K562 (cell line): ENCODE results near the gene GRIN2A. TPM values are rescaled to one million over a fixed set of nuclear protein-coding genes. Genes with fewer than 3 reads are reported as not detected.

Source experiments
- ATAC-seq: fragments of 200-7000 bp; cut with Tn5 transposase; 3 replicates; pipeline ENCODE4 v1.9.1; 2020; ENCODE audit warnings: moderate library complexity
- BruUV-seq: library from RNA; stranded (reverse); fragments of 400-500 nt; replicated peaks from 2 replicates; lab custom pipeline; 2021; lab: Mats Ljungman, UMichigan
- CTCF ChIA-PET: fragments of 300-600 bp; formaldehyde crosslinking; extraction: SDS; loops from one replicate; lab custom pipeline; 2021; ENCODE audit warnings: low intra/inter-chr PET ratio; lab: Yijun Ruan, JAX
- POLR2A ChIA-PET: fragments of 300-600, 350-650 bp; sonication (Branson Sonifier 250); formaldehyde crosslinking; extraction: SDS; loops from one replicate; lab custom pipeline; 2021; ENCODE audit warnings: antibody characterized with exemption, inconsistent platforms; lab: Yijun Ruan, JAX
- DNase-seq, 4 experiments: peaks; one replicate each; pipeline versions ENCODE4 v3.0.0 to v3.0.0-alpha.2; 2011 to 2018; ENCODE audit warnings: low spot score in 3 of 4, mixed read lengths in 3 of 4; ENCODE audit errors: extremely low read depth in 1 of 4
- FAIRE-seq: peaks from 2 replicates; lab custom pipeline; 2011; peaks lifted over from hg19 to GRCh38; lab: Jason Lieb, UNC
- H2AFZ ChIP-seq: 2 replicates; pipeline ENCODE4 v1.6.0; 2011; ENCODE audit warnings: low read depth, low read length, control low read depth, inconsistent platforms
- H3K27ac ChIP-seq: fragments of 200-600 bp; 3 replicates; pipeline ENCODE4 v1.8.0; 2011; ENCODE audit warnings: low read depth, mild to moderate bottlenecking, control low read depth, inconsistent platforms, low read length, moderate library complexity, mixed read lengths; ENCODE audit errors: extremely low read depth
- H3K27me3 ChIP-seq, 2 experiments: fragments of 300-600 bp in 1 of 2; 2 replicates in 1 of 2; 3 replicates in 1 of 2; pipeline versions ENCODE4 v1.6.0 to v1.8.0; 2011; ENCODE audit warnings: inconsistent platforms in 2 of 2, low read length in 2 of 2, mild to moderate bottlenecking in 1 of 2, mixed read lengths in 1 of 2, moderate library complexity in 1 of 2; ENCODE audit not compliant: control insufficient read depth in 2 of 2, insufficient read depth in 2 of 2
- H3K36me3 ChIP-seq: fragments of 300-600 bp; 3 replicates; pipeline ENCODE4 v1.8.0; 2011; ENCODE audit warnings: mild to moderate bottlenecking, low read length, inconsistent platforms; ENCODE audit not compliant: control insufficient read depth, insufficient read depth
- H3K4me1 ChIP-seq, 2 experiments: fragments of 200-600 bp in 1 of 2; replicated peaks in 1 of 2; 2 replicates in 1 of 2; 3 replicates in 1 of 2; pipeline versions ENCODE4 v1.5.1 to v1.8.0; 2011; ENCODE audit warnings: inconsistent platforms in 2 of 2, low read length in 2 of 2, mild to moderate bottlenecking in 1 of 2, mixed read lengths in 1 of 2, moderate library complexity in 1 of 2; ENCODE audit not compliant: control insufficient read depth in 2 of 2, insufficient read depth in 2 of 2
- H3K4me2 ChIP-seq: 2 replicates; pipeline ENCODE4 v1.6.1; 2011; ENCODE audit warnings: low read length, control low read depth, inconsistent platforms, mixed read lengths; ENCODE audit not compliant: insufficient read depth
- H3K4me3 ChIP-seq: fragments of 200-600 bp; sonication (generic), shearing (Covaris generic); 2 replicates; pipeline ENCODE4 v1.5.1; 2016; ENCODE audit warnings: control low read depth, inconsistent platforms
- H3K79me2 ChIP-seq: fragments of 200-600 bp; 3 replicates; pipeline ENCODE4 v1.8.0; 2011; ENCODE audit warnings: low read length, inconsistent platforms; ENCODE audit not compliant: control insufficient read depth, insufficient read depth
- H3K9ac ChIP-seq, 2 experiments: 2 replicates each; pipeline versions ENCODE4 v1.6.0 to v1.6.1; 2011; ENCODE audit warnings: low read depth in 2 of 2, low read length in 2 of 2, control low read depth in 1 of 2, inconsistent platforms in 1 of 2, mild to moderate bottlenecking in 1 of 2, mixed read lengths in 1 of 2; ENCODE audit not compliant: insufficient read depth in 1 of 2
- H3K9me1 ChIP-seq: one replicate; pipeline ENCODE4 v1.6.0; 2011; ENCODE audit warnings: inconsistent platforms, mild to moderate bottlenecking, low read length, moderate library complexity; ENCODE audit not compliant: control insufficient read depth, insufficient read depth
- H3K9me3 ChIP-seq: replicated peaks from 2 replicates; pipeline ENCODE4 v1.5.1; 2011; ENCODE audit warnings: low read depth, low read length, inconsistent platforms; ENCODE audit not compliant: control insufficient read depth, insufficient read depth
- H4K20me1 ChIP-seq: replicated peaks from 2 replicates; pipeline ENCODE4 v1.6.1; 2011; ENCODE audit warnings: low read length, inconsistent platforms, mixed read lengths; ENCODE audit not compliant: control insufficient read depth, insufficient read depth
- ARHGAP35 ChIP-seq: fragments of 450-650 bp; IDR thresholded peaks from 2 replicates; pipeline ENCODE4 v1.6.1; 2018; ENCODE audit not compliant: partially characterized antibody
- EP400 ChIP-seq: fragments of 450-650 bp; IDR thresholded peaks from 2 replicates; pipeline ENCODE4 v1.6.1; 2017; ENCODE audit warnings: antibody characterized with exemption, mild to moderate bottlenecking, moderate library complexity
- KLF10 ChIP-seq: fragments of 250-450 bp; sonication (Bioruptor Pico); IDR thresholded peaks from 2 replicates; pipeline ENCODE4 v1.6.1; 2021; ENCODE audit warnings: matching md5 sums
- KLF6 ChIP-seq: fragments of 250-450 bp; sonication (Bioruptor Pico); IDR thresholded peaks from 2 replicates; pipeline ENCODE4 v1.4.0; 2020; ENCODE audit warnings: mild to moderate bottlenecking, moderate library complexity, borderline replicate concordance
- MAZ ChIP-seq, 2 experiments: fragments of 450-650 bp in 1 of 2; sonication (generic) in 1 of 2; formaldehyde crosslinking; IDR thresholded peaks in 1 of 2; conservative IDR thresholded peaks in 1 of 2; 2 replicates each; pipeline versions ENCODE4 v1.4.0 to v1.5.0; 2020; ENCODE audit warnings: mild to moderate bottlenecking in 1 of 2, missing genetic modification reagents in 1 of 2
- MED1 ChIP-seq: sonication (generic); formaldehyde crosslinking; IDR thresholded peaks from 2 replicates; pipeline ENCODE4 v1.8.1; 2023; ENCODE audit warnings: missing genetic modification reagents, borderline replicate concordance
- YBX1 ChIP-seq: fragments of 450-650 bp; IDR thresholded peaks from 2 replicates; pipeline ENCODE4 v1.7.1; 2016; ENCODE audit warnings: mild to moderate bottlenecking
- ZNF561 ChIP-seq: fragments of 450-650 bp; formaldehyde crosslinking; conservative IDR thresholded peaks from 2 replicates; pipeline ENCODE4 v1.4.0; 2020; ENCODE audit warnings: mild to moderate bottlenecking, moderate library complexity
- ZNF77 ChIP-seq: fragments of 250-450 bp; sonication (Bioruptor Pico); IDR thresholded peaks from 2 replicates; pipeline ENCODE4 v1.5.0; 2020
- WGBS: fragments of 100-300 bp; shearing (Covaris generic); methylation state at CpG from one replicate; pipeline ENCODE4 v1.1.6; 2016; ENCODE audit warnings: low coverage, mixed read lengths; ENCODE audit not compliant: insufficient coverage; ENCODE audit errors: missing lambda C conversion rate; 5-methylcytosine and 5-hydroxymethylcytosine counted together
- in situ Hi-C: fragments of 300-500 bp; cut with MboI; formaldehyde crosslinking; loops from 4 replicates; pipeline ENCODE4 v1.15.0; 2018; ENCODE audit warnings: inconsistent platforms, mixed read lengths
- intact Hi-C: fragments of 100-400 bp; cut with micrococcal nuclease; formaldehyde crosslinking; loops from 2 replicates; pipeline ENCODE4 v1.14.2; 2022
- polyA plus RNA-seq, 8 experiments: library from polyadenylated mRNA; depleted of rRNA in 4 of 8; stranded (reverse) in 5 of 8; unstranded in 3 of 8; fragments of >200 nt; fragmentation: Nextera tagmentation in 2 of 8; fragmentation: Illumina TruSeq in 1 of 8; extraction: Ambion mirVana in 2 of 8; extraction: Trizol in 1 of 8; gene quantifications; 2 replicates each; pipeline versions ENCODE4 v1.2.1 to v1.2.3, GENCODE V29; 2011 to 2014; ENCODE audit warnings: inconsistent platforms in 1 of 8, missing spikeins in 1 of 8
- total RNA-seq, 7 experiments: library from RNA; depleted of rRNA in 6 of 7; stranded (reverse); fragments of >200 nt in 6 of 7; fragmentation: Illumina TruSeq in 2 of 7; extraction: Trizol in 2 of 7; gene quantifications; 2 replicates each; pipeline versions ENCODE4 v1.2.1 to v1.2.3, GENCODE V29; 2011 to 2021; ENCODE audit warnings: low replicate concordance in 1 of 7
- TF ChIP-seq, protein P1 (sequence below): fragments of 450-650 bp; IDR thresholded peaks from 2 replicates; pipeline ENCODE4 v1.6.1; 2018; ENCODE audit warnings: mild to moderate bottlenecking, low read depth; ENCODE audit not compliant: partially characterized antibody
- TF ChIP-seq, protein P2 (sequence below), 2 experiments: fragments of 450-650 bp in 1 of 2; sonication (generic) in 1 of 2; formaldehyde crosslinking; conservative IDR thresholded peaks; 2 replicates each; pipeline versions ENCODE4 v1.4.0 to v1.8.1; 2020 to 2022; ENCODE audit warnings: mild to moderate bottlenecking in 1 of 2, missing genetic modification reagents in 1 of 2

The GRIN2A gene
- total and polyA plus RNA-seq, 9 of the 15 experiments (the other 6 are each of a cell fraction or from before 2014, with no cell fraction given) = not detected

DNA sequence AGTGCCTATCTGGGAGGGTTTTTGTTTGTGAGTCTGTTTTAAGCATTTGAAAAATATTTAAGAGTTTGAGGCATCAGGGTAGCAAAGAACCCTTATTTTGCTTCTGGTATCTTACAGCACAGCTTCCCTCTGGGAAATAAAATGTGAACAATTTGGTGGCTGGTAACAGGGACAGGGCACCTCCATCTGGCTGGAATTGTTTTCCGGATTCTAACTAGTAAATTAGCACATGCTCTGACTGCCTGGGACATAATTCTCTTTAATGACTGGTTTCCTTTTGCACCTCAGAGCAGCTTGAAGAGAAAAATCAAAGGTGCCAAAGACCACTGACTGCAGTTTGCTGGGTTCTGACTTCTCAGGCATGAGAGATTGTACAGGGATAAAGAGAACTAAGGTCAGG is 469.1 kb downstream of the GRIN2A start:
- Histone ChIP-seq H2AFZ (no peak overlapping the region), H3K79me2 (no peaks in the 10 kb centered on the region), H3K4me1 (no peaks in the 10 kb centered on the region), H3K27ac (no peak overlapping the region)
- POLR2A ChIA-PET = interaction anchor here (0.7 kb wide), 1 partner anchor 10 kb away, joined by 3 read pairs; no protein-coding TSS in a partner anchor
- no peak for DNase-seq
- in situ Hi-C loops = no loop called here
- CTCF ChIA-PET = no interaction called here
- WGBS = 0% methylated on average over 1 of the region's 1 CpG
- TF ChIP-seq MED1 (CRISPR knock-in tag) = no peak
- TF ChIP-seq MAZ (CRISPR knock-in tag; conservative IDR thresholded peaks at IDR 0.05 in 1 of 2, IDR thresholded peaks at IDR 0.05 in 1 of 2) = no peak
- no peak for TF ChIP-seq ZNF77
- TF ChIP-seq KLF10 (CRISPR knock-in tag) = no peak
- TF ChIP-seq, protein P1, sequence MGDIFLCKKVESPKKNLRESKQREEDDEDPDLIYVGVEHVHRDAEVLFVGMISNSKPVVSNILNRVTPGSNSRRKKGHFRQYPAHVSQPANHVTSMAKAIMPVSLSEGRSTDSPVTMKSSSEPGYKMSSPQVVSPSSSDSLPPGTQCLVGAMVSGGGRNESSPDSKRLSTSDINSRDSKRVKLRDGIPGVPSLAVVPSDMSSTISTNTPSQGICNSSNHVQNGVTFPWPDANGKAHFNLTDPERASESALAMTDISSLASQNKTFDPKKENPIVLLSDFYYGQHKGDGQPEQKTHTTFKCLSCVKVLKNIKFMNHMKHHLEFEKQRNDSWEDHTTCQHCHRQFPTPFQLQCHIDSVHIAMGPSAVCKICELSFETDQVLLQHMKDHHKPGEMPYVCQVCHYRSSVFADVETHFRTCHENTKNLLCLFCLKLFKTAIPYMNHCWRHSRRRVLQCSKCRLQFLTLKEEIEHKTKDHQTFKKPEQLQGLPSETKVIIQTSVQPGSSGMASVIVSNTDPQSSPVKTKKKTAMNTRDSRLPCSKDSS = no peak
- TF ChIP-seq EP400 = no peak
- no peak for TF ChIP-seq ZNF561
- no peak for TF ChIP-seq KLF6 (CRISPR knock-in tag)
- no peak for TF ChIP-seq ARHGAP35
- TF ChIP-seq, protein P2, sequence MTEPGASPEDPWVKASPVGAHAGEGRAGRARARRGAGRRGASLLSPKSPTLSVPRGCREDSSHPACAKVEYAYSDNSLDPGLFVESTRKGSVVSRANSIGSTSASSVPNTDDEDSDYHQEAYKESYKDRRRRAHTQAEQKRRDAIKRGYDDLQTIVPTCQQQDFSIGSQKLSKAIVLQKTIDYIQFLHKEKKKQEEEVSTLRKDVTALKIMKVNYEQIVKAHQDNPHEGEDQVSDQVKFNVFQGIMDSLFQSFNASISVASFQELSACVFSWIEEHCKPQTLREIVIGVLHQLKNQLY (CRISPR knock-in tag; conservative IDR thresholded peaks at IDR 0.05) = no peak
- no peak for TF ChIP-seq YBX1
- TF ChIP-seq, all 486 proteins: peak for 0
- FAIRE-seq (no peak), ATAC-seq (no peak)
- Histone ChIP-seq H3K27me3 (no peaks in the 10 kb centered on the region), H3K9me1 (no peaks in the 10 kb centered on the region), H3K9me3 (no peaks in the 10 kb centered on the region), H3K36me3 (no peaks in the 10 kb centered on the region), H3K4me3 (no peak overlapping the region), H4K20me1 (no peaks in the 10 kb centered on the region), H3K4me2 (no peak overlapping the region), H3K9ac (no peak overlapping the region)
- no TSS peak for BruUV-seq
- intact Hi-C loops = no loop called here
